Small intestine (tissue), 7 donors: ENCODE results near the gene GPR132. TPM values are rescaled to one million over a fixed set of nuclear protein-coding genes. Genes with fewer than 3 reads are reported as not detected.

Experiments
- DNase-seq, 2 donors: peaks; one replicate each; pipeline versions ENCODE4 v3.0.0 to v3.0.0-alpha.2; 2013
- FAIRE-seq: peaks from 2 replicates; lab custom pipeline; 2012; peaks lifted over from hg19 to GRCh38; lab: Jason Lieb, UNC
- H3K27ac ChIP-seq, 3 donors: one replicate each; pipeline ENCODE4 v1.5.1; 2013; ENCODE audit warnings: low read length in 2 of 3, mild to moderate bottlenecking in 2 of 3, control low read depth in 1 of 3, inconsistent platforms in 1 of 3, low read depth in 1 of 3, moderate library complexity in 1 of 3
- H3K27me3 ChIP-seq, 3 donors: one replicate each; pipeline ENCODE4 v1.6.1; 2013; ENCODE audit warnings: low read length in 3 of 3, inconsistent platforms in 1 of 3; ENCODE audit not compliant: control insufficient read depth in 3 of 3, insufficient read depth in 3 of 3
- H3K36me3 ChIP-seq, 3 donors: one replicate each; pipeline ENCODE4 v1.6.1; 2013; ENCODE audit warnings: low read length in 3 of 3, inconsistent platforms in 1 of 3, low read depth in 1 of 3, mild to moderate bottlenecking in 1 of 3, moderate library complexity in 1 of 3; ENCODE audit not compliant: control insufficient read depth in 3 of 3, insufficient read depth in 2 of 3
- H3K4me1 ChIP-seq, 3 donors: one replicate each; pipeline ENCODE4 v1.6.1; 2013; ENCODE audit warnings: low read length in 2 of 3, inconsistent platforms in 1 of 3, low read depth in 1 of 3, mild to moderate bottlenecking in 1 of 3, moderate library complexity in 1 of 3; ENCODE audit not compliant: control insufficient read depth in 3 of 3, insufficient read depth in 2 of 3
- H3K4me3 ChIP-seq, 3 donors: one replicate each; pipeline ENCODE4 v1.5.1; 2013; ENCODE audit warnings: low read length in 3 of 3, control low read depth in 1 of 3, inconsistent platforms in 1 of 3, low read depth in 1 of 3, mild to moderate bottlenecking in 1 of 3, moderate library complexity in 1 of 3
- H3K9me3 ChIP-seq, 2 donors: one replicate each; pipeline ENCODE4 v1.6.1; 2013; ENCODE audit warnings: low read depth in 1 of 2, low read length in 1 of 2; ENCODE audit not compliant: control insufficient read depth in 2 of 2, insufficient read depth in 1 of 2
- WGBS, 3 donors: extraction: QIAGEN DNeasy Blood & Tissue Kit; methylation state at CpG; one replicate each; pipeline ENCODE4 v1.1.7; 2013; 5-methylcytosine and 5-hydroxymethylcytosine counted together
- polyA plus RNA-seq, 4 donors: library from polyadenylated mRNA; stranded (reverse) in 3 of 4; unstranded in 1 of 4; fragments of 200-250 nt in 3 of 4; fragments of 120-200 nt in 1 of 4; gene quantifications; one replicate each; pipeline versions ENCODE4 v1.2.1 to v1.2.3, GENCODE V29; 2013
- donor health status: healthy with polysubstance abuse.
- donor health status: control.
- donor health status: control.
- donor health status: Bipolar disorder and iron deficiency.
- donor health status: healthy.

The GPR132 gene
- polyA plus RNA-seq, 4 donors = 0.81 to 1.4 (median 1.1) TPM; not detected in 1

- FAIRE-seq (no peak), DNase-seq (no peak)
- Histone ChIP-seq H3K9me3 (peaks cover 0 to 3% of the 10 kb centered on the region in 2 donors), H3K27ac (peak overlapping the region in 1 of 3 donors; percentile 11), H3K27me3 (peaks cover 0 to 2% (median 0%) of the 10 kb centered on the region in 3 donors), H3K4me3 (no peak overlapping the region), H3K36me3 (no peaks in the 10 kb centered on the region), H3K4me1 (peaks cover 0 to 4% (median 0%) of the 10 kb centered on the region in 3 donors)
- 41 to 51% (median 42%) methylated on average over 23 to 24 of the region's 24 CpGs for WGBS, 3 donors
Measured at GRCh38 chr14:105075379-105076295, 10.4 kb upstream of the GPR132 start.

- peaks cover 0 to 2% (median 0%) of the 10 kb centered on the region in 3 donors for H3K27me3 ChIP-seq
- no peaks in the 10 kb centered on the region for H3K36me3 ChIP-seq
- H3K27ac ChIP-seq = no peak overlapping the region
- H3K9me3 ChIP-seq = no peaks in the 10 kb centered on the region
- peaks cover 0 to 4% (median 0%) of the 10 kb centered on the region in 3 donors for H3K4me1 ChIP-seq
- H3K4me3 ChIP-seq = no peak overlapping the region
- 30 to 55% (median 50%) methylated on average over 14 to 15 of the region's 15 CpGs for WGBS, 3 donors
- DNase-seq = no peak
- no peak for FAIRE-seq
Measured at GRCh38 chr14:105074601-105075053, 9.4 kb upstream of the GPR132 start.

GRCh38 chr14:105073720-105074600 is 8.7 kb upstream of the GPR132 start:
- Histone ChIP-seq H3K27me3 (peaks cover 0 to 2% (median 0%) of the 10 kb centered on the region in 3 donors), H3K36me3 (no peaks in the 10 kb centered on the region), H3K4me1 (peaks cover 0 to 4% (median 0%) of the 10 kb centered on the region in 3 donors), H3K9me3 (no peaks in the 10 kb centered on the region), H3K4me3 (no peak overlapping the region), H3K27ac (no peak overlapping the region)
- DNase-seq = no peak
- FAIRE-seq = no peak
- WGBS, 3 donors = 82 to 88% (median 86%) methylated on average over 15 to 18 of the region's 18 CpGs

GRCh38 chr14:105072892-105073719 is 7.9 kb upstream of the GPR132 start:
- H3K9me3 ChIP-seq = no peaks in the 10 kb centered on the region
- FAIRE-seq = no peak
- H3K4me3 ChIP-seq = no peak overlapping the region
- peaks cover 0 to 2% (median 0%) of the 10 kb centered on the region in 3 donors for H3K27me3 ChIP-seq
- WGBS, 3 donors = 77 to 82% (median 79%) methylated on average over 17 to 18 of the region's 18 CpGs
- H3K4me1 ChIP-seq = peaks cover 0 to 4% (median 0%) of the 10 kb centered on the region in 3 donors
- no peaks in the 10 kb centered on the region for H3K36me3 ChIP-seq
- no peak overlapping the region for H3K27ac ChIP-seq
- DNase-seq = no peak

GRCh38 chr14:105072381-105072861 is 7.2 kb upstream of the GPR132 start:
- FAIRE-seq (no peak), DNase-seq (no peak)
- peaks cover 0 to 4% (median 0%) of the 10 kb centered on the region in 3 donors for H3K4me1 ChIP-seq
- H3K36me3 ChIP-seq = no peaks in the 10 kb centered on the region
- WGBS, 3 donors = 63 to 77% (median 76%) methylated on average over 11 of the region's 11 CpGs
- H3K27ac ChIP-seq = no peak overlapping the region
- H3K27me3 ChIP-seq = peaks cover 0 to 2% (median 0%) of the 10 kb centered on the region in 3 donors
- H3K4me3 ChIP-seq = no peak overlapping the region
- no peaks in the 10 kb centered on the region for H3K9me3 ChIP-seq

GRCh38 chr14:105071942-105072341 is 6.7 kb upstream of the GPR132 start:
- Histone ChIP-seq H3K4me3 (no peak overlapping the region), H3K36me3 (no peaks in the 10 kb centered on the region), H3K4me1 (peaks cover 0 to 4% (median 0%) of the 10 kb centered on the region in 3 donors), H3K27ac (no peak overlapping the region), H3K9me3 (no peaks in the 10 kb centered on the region), H3K27me3 (peaks cover 0 to 2% (median 0%) of the 10 kb centered on the region in 3 donors)
- FAIRE-seq = no peak
- WGBS, 3 donors = 87 to 94% (median 90%) methylated on average over 25 of the region's 25 CpGs
- no peak for DNase-seq

GRCh38 chr14:105071326-105071725 is 6.1 kb upstream of the GPR132 start:
- Histone ChIP-seq H3K36me3 (no peaks in the 10 kb centered on the region), H3K4me1 (peaks cover 0 to 4% (median 0%) of the 10 kb centered on the region in 3 donors), H3K9me3 (no peaks in the 10 kb centered on the region), H3K4me3 (no peak overlapping the region), H3K27me3 (peaks cover 0 to 2% (median 0%) of the 10 kb centered on the region in 3 donors), H3K27ac (no peak overlapping the region)
- FAIRE-seq (no peak), DNase-seq (no peak)
- 84 to 91% (median 87%) methylated on average over 15 of the region's 15 CpGs for WGBS, 3 donors
